Tibial nerve (tissue), 4 donors: ENCODE results near the gene DHRS7C.

Experiments used
- CTCF ChIP-seq, 5 experiments: fragments of 200-600 bp in 3 of 5; fragments of 450-650 bp in 2 of 5; sonication (generic) in 3 of 5; IDR thresholded peaks; one replicate each; pipeline ENCODE4 v1.5.1; 2016 to 2019; ENCODE audit warnings: antibody characterized with exemption in 5 of 5, mild to moderate bottlenecking in 3 of 5, moderate library complexity in 2 of 5
- EP300 ChIP-seq, 2 donors: sonication (generic); formaldehyde crosslinking; IDR thresholded peaks; one replicate each; pipeline ENCODE4 v1.6.1; 2017; ENCODE audit warnings: antibody characterized with exemption in 2 of 2, mild to moderate bottlenecking in 1 of 2
- POLR2A ChIP-seq, 2 donors: fragments of 450-650 bp; IDR thresholded peaks; one replicate each; pipeline ENCODE4 v1.6.1; 2017; ENCODE audit warnings: antibody characterized with exemption in 2 of 2, mild to moderate bottlenecking in 2 of 2, moderate library complexity in 2 of 2

DNA sequence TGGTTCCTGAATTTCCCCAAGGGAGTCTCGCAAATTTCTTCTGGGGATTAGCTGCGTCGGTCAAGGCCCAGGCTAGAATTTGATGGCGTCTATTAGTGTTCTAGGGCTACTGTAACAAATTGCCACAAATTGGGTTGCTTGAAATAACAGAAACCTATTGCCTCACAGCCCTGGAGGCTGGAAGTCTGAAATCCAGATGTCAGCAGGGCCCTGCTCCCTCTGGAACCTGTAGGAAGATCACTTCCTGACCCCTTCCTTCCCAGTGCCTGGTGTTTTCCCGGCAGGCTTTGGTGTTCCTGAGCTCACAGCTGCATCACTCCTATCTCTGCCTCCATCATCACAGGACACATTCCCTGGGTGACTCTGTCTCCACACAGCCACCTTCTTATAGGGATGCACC, 24.4 kb downstream of the DHRS7C start:
- TF ChIP-seq CTCF (IDR thresholded peaks at IDR 0.05) (no peak), POLR2A (IDR thresholded peaks at IDR 0.05) (no peak), EP300 (IDR thresholded peaks at IDR 0.05) (no peak)
